HL-60/S4 treated with phorbol 12-myristate 13-acetate at 8.2 ng/mL for 4 days and 3 days (cell line): Measurements from ENCODE around the gene KCNQ1.

Source experiments
- in situ Hi-C: fragments of 300-500 bp; cut with MboI; formaldehyde crosslinking; loops from 2 replicates; pipeline ENCODE4 v1.15.0; 2022; ENCODE audit warnings: low sequenced_read_pairs

Gene KCNQ1

GRCh38 chr11:2882396-2883110 is 437.7 kb downstream of the KCNQ1 start:
- in situ Hi-C loops: loop anchor here (10.0 kb wide), 2 partner anchors 348 to 458 kb away; no protein-coding TSS in a partner anchor

GRCh38 chr11:2883640-2883978 is 438.8 kb downstream of the KCNQ1 start:
- in situ Hi-C loops: loop anchor here (10.0 kb wide), 2 partner anchors 349 to 459 kb away; no protein-coding TSS in a partner anchor

- in situ Hi-C loops: loop anchor here (10.0 kb wide), 2 partner anchors 349 to 459 kb away; no protein-coding TSS in a partner anchor
Observed at GRCh38 chr11:2883979-2884815, 439.4 kb downstream of the KCNQ1 start.

- in situ Hi-C loops: loop anchor here (10.0 kb wide), 2 partner anchors 350 to 460 kb away; no protein-coding TSS in a partner anchor
Observed at GRCh38 chr11:2885017-2885677, 440.3 kb downstream of the KCNQ1 start.

- in situ Hi-C loops: loop anchor here (10.0 kb wide), 2 partner anchors 351 to 461 kb away; no protein-coding TSS in a partner anchor
Observed at GRCh38 chr11:2885678-2886081, 440.9 kb downstream of the KCNQ1 start, which contains the start of gene CDKN1C. Gene CDKN1C (minus strand): TSS chr11:2885775. CDS start chr11:2885456, 319 bp downstream.

- in situ Hi-C loops: loop anchor here (10.0 kb wide), 2 partner anchors 352 to 462 kb away; no protein-coding TSS in a partner anchor
Observed at GRCh38 chr11:2886191-2886894, 441.5 kb downstream of the KCNQ1 start.

GRCh38 chr11:2886936-2887335 is 442.1 kb downstream of the KCNQ1 start:
- in situ Hi-C loops: loop anchor here (10.0 kb wide), 2 partner anchors 352 to 462 kb away; no protein-coding TSS in a partner anchor

GRCh38 chr11:2887515-2888195 is 442.8 kb downstream of the KCNQ1 start:
- in situ Hi-C loops: loop anchor here (10.0 kb wide), 2 partner anchors 353 to 463 kb away; no protein-coding TSS in a partner anchor

- in situ Hi-C loops: loop anchor here (10.0 kb wide), 2 partner anchors 354 to 464 kb away; no protein-coding TSS in a partner anchor
Observed at GRCh38 chr11:2888266-2888968, 443.6 kb downstream of the KCNQ1 start.

- in situ Hi-C loops: loop anchor here (10.0 kb wide), 2 partner anchors 355 to 465 kb away; no protein-coding TSS in a partner anchor
Observed at GRCh38 chr11:2889362-2890273, 444.8 kb downstream of the KCNQ1 start.

GRCh38 chr11:2890466-2891294 is 445.9 kb downstream of the KCNQ1 start:
- in situ Hi-C loops: no loop called here

- in situ Hi-C loops: no loop called here
Observed at GRCh38 chr11:2891326-2892214, 446.8 kb downstream of the KCNQ1 start.

GRCh38 chr11:2892215-2892966 is 447.6 kb downstream of the KCNQ1 start:
- in situ Hi-C loops: no loop called here

- in situ Hi-C loops: no loop called here
Observed at GRCh38 chr11:2892967-2893528, 448.2 kb downstream of the KCNQ1 start.

GRCh38 chr11:2893935-2894334 is 449.1 kb downstream of the KCNQ1 start:
- in situ Hi-C loops: no loop called here
